ENCODE measurements around the gene TICAM2. TPM values are rescaled to one million over a fixed set of nuclear protein-coding genes. Genes with fewer than 3 reads are reported as not detected.

The TICAM2 gene
- total RNA-seq, 3 donors from 2014 or later, result 1.9 to 4.3 (median 3.5) TPM

GRCh38 chr5:115634343-115635132, 32.3 kb upstream of the TICAM2 start:
- Histone ChIP-seq H3K9me3 (no peaks in the 10 kb centered on the region), H3K36me3 (ENCODE audit: low read depth) (no peaks in the 10 kb centered on the region), H3K4me1 (ENCODE audit: low read depth) (no peaks in the 10 kb centered on the region), H3K4me3 (no peak overlapping the region)
- peak; percentile 99 for ATAC-seq
- intact Hi-C loops (cut with DNase I, micrococcal nuclease), result no loop called here
- DNase-seq, result peak; percentile 84 to 97 (median 91)
- TF ChIP-seq CTCF (IDR thresholded peaks at IDR 0.05), result peak; percentile 81

GRCh38 chr5:115629903-115630302, 27.6 kb upstream of the TICAM2 start:
- DNase-seq (no peak), ATAC-seq (no peak)
- Histone ChIP-seq H3K4me3 (no peak overlapping the region), H3K9me3 (no peaks in the 10 kb centered on the region), H3K4me1 (ENCODE audit: low read depth) (peaks cover 7% of the 10 kb centered on the region), H3K36me3 (ENCODE audit: low read depth) (peaks cover 4% of the 10 kb centered on the region)
- TF ChIP-seq CTCF (IDR thresholded peaks at IDR 0.05), result no peak
- intact Hi-C loops (cut with DNase I, micrococcal nuclease), result loop anchor here in 1 of 2 donors (5.0 kb wide), 1 partner anchor 212 kb away; the partner anchor contains the start of genes AP3S1 and ATG12

GRCh38 chr5:115627295-115627865, 25.1 kb upstream of the TICAM2 start:
- no peaks in the 10 kb centered on the region for H3K9me3 ChIP-seq
- intact Hi-C loops (cut with DNase I, micrococcal nuclease), result loop anchor here in 1 of 2 donors (5.0 kb wide), 1 partner anchor 215 kb away; the partner anchor contains the start of genes AP3S1 and ATG12
- TF ChIP-seq CTCF (IDR thresholded peaks at IDR 0.05), result no peak
- peaks cover 4% of the 10 kb centered on the region for H3K36me3 ChIP-seq (ENCODE audit: low read depth)
- DNase-seq, result no peak
- no peak for ATAC-seq
- no peak overlapping the region for H3K4me3 ChIP-seq
- peaks cover 31% of the 10 kb centered on the region for H3K4me1 ChIP-seq (ENCODE audit: low read depth)

- Histone ChIP-seq H3K4me1 (ENCODE audit: low read depth) (peaks cover 33% of the 10 kb centered on the region), H3K9me3 (no peaks in the 10 kb centered on the region), H3K4me3 (peak overlapping the region; percentile 83), H3K36me3 (ENCODE audit: low read depth) (peaks cover 4% of the 10 kb centered on the region)
- intact Hi-C loops (cut with DNase I, micrococcal nuclease), result loop anchor here in 1 of 2 donors (5.0 kb wide), 1 partner anchor 216 kb away; the partner anchor contains the start of genes AP3S1 and ATG12
- no peak for TF ChIP-seq CTCF (IDR thresholded peaks at IDR 0.05)
- ATAC-seq, result peak; percentile 7
- no peak for DNase-seq
These were observed 24.2 kb upstream of the TICAM2 start for GRCh38 chr5:115626445-115626823.

- DNase-seq (peak; percentile 100), ATAC-seq (peak; percentile 95)
- H3K36me3 ChIP-seq (ENCODE audit: low read depth), result peaks cover 4% of the 10 kb centered on the region
- H3K4me3 ChIP-seq, result peak within 1 kb of the TSS; percentile 83
- TF ChIP-seq CTCF (IDR thresholded peaks at IDR 0.05), result peak; percentile 2
- intact Hi-C loops (cut with DNase I, micrococcal nuclease), result loop anchor here in 1 of 2 donors (5.0 kb wide), 1 partner anchor 216 kb away; the partner anchor contains the start of genes AP3S1 and ATG12
- peaks cover 33% of the 10 kb centered on the region for H3K4me1 ChIP-seq (ENCODE audit: low read depth)
- no peaks in the 10 kb centered on the region for H3K9me3 ChIP-seq
These were observed 23.5 kb upstream of the TICAM2 start, which contains the start of gene TMED7 for GRCh38 chr5:115625579-115626444. TMED7 (minus strand) TSS chr5:115626036; CDS start chr5:115625792, 244 bp downstream.
